SK-N-SH (cell line): ENCODE results near the gene ENTR1. TPM values are rescaled to one million over a fixed set of nuclear protein-coding genes. Genes with fewer than 3 reads are reported as not detected.

Experiments
- CTCF ChIA-PET: fragments of 300-600, 350-600 bp; formaldehyde crosslinking; extraction: SDS; loops from one replicate; lab custom pipeline; 2021; lab: Yijun Ruan, JAX
- POLR2A ChIA-PET: fragments of 350-600 bp; sonication (Branson Sonifier 250); formaldehyde crosslinking; extraction: SDS; loops from one replicate; lab custom pipeline; 2020; ENCODE audit warnings: antibody characterized with exemption, inconsistent platforms; lab: Yijun Ruan, JAX
- DNase-seq: peaks from one replicate; pipeline ENCODE4 v3.0.0; 2012
- H2AFZ ChIP-seq: fragments of 200-600 bp; sonication (generic); 2 replicates; pipeline ENCODE4 v1.8.1; 2016; ENCODE audit warnings: antibody characterized with exemption, mild to moderate bottlenecking, low read depth
- H3F3A ChIP-seq: fragments of 200-600 bp; sonication (generic); replicated peaks from 2 replicates; pipeline ENCODE3; 2016; ENCODE audit warnings: antibody characterized with exemption, mild to moderate bottlenecking; ENCODE audit not compliant: insufficient read depth
- H3K27ac ChIP-seq, 2 experiments: fragments of 200-500 bp in 1 of 2; fragments of 200-600 bp in 1 of 2; sonication (Bioruptor generic) in 1 of 2; sonication (generic), shearing (Covaris generic) in 1 of 2; 2 replicates each; pipeline versions ENCODE4 v1.5.1 to v1.6.1; 2014 to 2016; ENCODE audit warnings: low read depth in 2 of 2, inconsistent platforms in 1 of 2, low read length in 1 of 2, mild to moderate bottlenecking in 1 of 2, mixed read lengths in 1 of 2
- H3K27me3 ChIP-seq: fragments of 200-600 bp; sonication (generic), shearing (Covaris generic); 2 replicates; pipeline ENCODE4 v1.6.1; 2016; ENCODE audit warnings: mixed run types; ENCODE audit not compliant: insufficient read depth
- H3K36me3 ChIP-seq, 2 experiments: fragments of 200-500 bp in 1 of 2; fragments of 200-600 bp in 1 of 2; sonication (Bioruptor generic) in 1 of 2; sonication (generic) in 1 of 2; replicated peaks in 1 of 2; 2 replicates each; pipeline versions ENCODE3 to v1.5.1; 2014 to 2016; ENCODE audit warnings: low read length in 1 of 2, mild to moderate bottlenecking in 1 of 2; ENCODE audit not compliant: insufficient read depth in 2 of 2, control insufficient read depth in 1 of 2
- H3K4me1 ChIP-seq, 2 experiments: fragments of 200-500 bp in 1 of 2; fragments of 200-600 bp in 1 of 2; sonication (Bioruptor generic) in 1 of 2; sonication (generic), shearing (Covaris generic) in 1 of 2; 2 replicates each; pipeline versions ENCODE4 v1.5.1 to v1.6.1; 2014 to 2016; ENCODE audit warnings: low read depth in 1 of 2, low read length in 1 of 2, mixed run types in 1 of 2; ENCODE audit not compliant: insufficient read depth in 2 of 2, control insufficient read depth in 1 of 2
- H3K4me2 ChIP-seq: fragments of 200-600 bp; sonication (generic), shearing (Covaris generic); 2 replicates; pipeline ENCODE4 v1.6.1; 2017; ENCODE audit warnings: mixed run types
- H3K4me3 ChIP-seq, 2 experiments: fragments of 200-500 bp in 1 of 2; fragments of 200-600 bp in 1 of 2; sonication (Bioruptor generic) in 1 of 2; sonication (generic), shearing (Covaris generic) in 1 of 2; 2 replicates each; pipeline versions ENCODE4 v1.5.1 to v1.8.1; 2014 to 2016; ENCODE audit warnings: low read depth in 2 of 2, inconsistent platforms in 1 of 2, low read length in 1 of 2, mild to moderate bottlenecking in 1 of 2, mixed read lengths in 1 of 2, moderate library complexity in 1 of 2
- H3K79me2 ChIP-seq: fragments of 200-600 bp; sonication (generic); 2 replicates; pipeline ENCODE4 v1.8.1; 2017; ENCODE audit warnings: mild to moderate bottlenecking; ENCODE audit not compliant: insufficient read depth
- H3K9ac ChIP-seq: fragments of 200-600 bp; sonication (generic); 2 replicates; pipeline ENCODE4 v1.6.1; 2017; ENCODE audit warnings: mixed run types
- H3K9me2 ChIP-seq: fragments of 200-600 bp; sonication (generic); 2 replicates; pipeline ENCODE4 v1.6.1; 2017; ENCODE audit warnings: mixed run types
- H3K9me3 ChIP-seq: fragments of 200-600 bp; sonication (generic); 2 replicates; pipeline ENCODE4 v1.6.1; 2017; ENCODE audit warnings: mixed run types, mild to moderate bottlenecking, moderate library complexity
- H4K20me1 ChIP-seq: fragments of 200-600 bp; sonication (generic); 2 replicates; pipeline ENCODE4 v1.6.1; 2017; ENCODE audit warnings: mild to moderate bottlenecking, mixed run types; ENCODE audit not compliant: insufficient read depth
- EZH2phosphoT487 ChIP-seq: fragments of 200-600 bp; sonication (generic); IDR thresholded peaks from 2 replicates; pipeline ENCODE4 v1.6.1; 2017; ENCODE audit warnings: low read depth, mixed run types, mild to moderate bottlenecking, antibody characterized with exemption, moderate library complexity, borderline replicate concordance
- FOXJ3 ChIP-seq: sonication (generic); formaldehyde crosslinking; IDR thresholded peaks from 2 replicates; pipeline ENCODE4 v1.5.1; 2020; ENCODE audit warnings: mild to moderate bottlenecking, missing genetic modification reagents
- JUND ChIP-seq: IDR thresholded peaks from 2 replicates; pipeline ENCODE4 v1.4.0; 2012
- MAX ChIP-seq: IDR thresholded peaks from 2 replicates; pipeline ENCODE4 v1.4.0; 2012; ENCODE audit warnings: low read depth
- MEF2A ChIP-seq: IDR thresholded peaks from 2 replicates; pipeline ENCODE4 v1.4.0; 2012; ENCODE audit warnings: low read depth, borderline replicate concordance
- MXI1 ChIP-seq: IDR thresholded peaks from 2 replicates; pipeline ENCODE4 v1.6.1; 2012; ENCODE audit warnings: mild to moderate bottlenecking, low read depth, low read length, improper control_type of control experiment
- NFIC ChIP-seq: IDR thresholded peaks from 2 replicates; pipeline ENCODE4 v1.4.0; 2012; ENCODE audit warnings: borderline replicate concordance
- NRF1 ChIP-seq: IDR thresholded peaks from 2 replicates; pipeline ENCODE4 v1.6.1; 2012; ENCODE audit warnings: low read depth, mild to moderate bottlenecking, low read length
- POLR2AphosphoS5 ChIP-seq: IDR thresholded peaks from 2 replicates; pipeline ENCODE4 v1.6.1; 2012; ENCODE audit warnings: low read depth, low read length
- RAD21 ChIP-seq: IDR thresholded peaks from 2 replicates; pipeline ENCODE4 v1.6.1; 2012; ENCODE audit warnings: mild to moderate bottlenecking, low read length
- REST ChIP-seq: IDR thresholded peaks from 2 replicates; pipeline ENCODE4 v1.6.1; 2012; ENCODE audit warnings: mild to moderate bottlenecking, low read depth, low read length, moderate library complexity
- RFX5 ChIP-seq: IDR thresholded peaks from 2 replicates; pipeline ENCODE4 v1.6.1; 2012; ENCODE audit warnings: mild to moderate bottlenecking, improper control_type of control experiment, low read length
- TAF1 ChIP-seq: IDR thresholded peaks from 2 replicates; pipeline ENCODE4 v1.6.1; 2012; ENCODE audit warnings: low read depth, mild to moderate bottlenecking, low read length, moderate library complexity, borderline replicate concordance
- TCF12 ChIP-seq: IDR thresholded peaks from 2 replicates; pipeline ENCODE4 v1.4.0; 2012
- WGBS: methylation state at CpG from one replicate; pipeline ENCODE4 v1.1.6; 2017; ENCODE audit warnings: low lambda C conversion rate; 5-methylcytosine and 5-hydroxymethylcytosine counted together
- polyA plus RNA-seq, 3 experiments: library from polyadenylated mRNA; depleted of rRNA; stranded (reverse); fragments of >200 nt; gene quantifications; 2 replicates each; pipeline ENCODE4 v1.2.3, GENCODE V29; 2012
- TF ChIP-seq, protein P1 (sequence below): fragments of 150-350 bp; IDR thresholded peaks from 2 replicates; pipeline ENCODE4 v1.6.1; 2016; ENCODE audit warnings: mild to moderate bottlenecking, low read depth, low read length
- TF ChIP-seq, protein P2 (sequence below): fragments of 150-350 bp; IDR thresholded peaks from 2 replicates; pipeline ENCODE4 v1.6.1; 2017; ENCODE audit warnings: antibody characterized with exemption, low read length, low read depth, borderline replicate concordance
- TF ChIP-seq, protein P3 (sequence below): IDR thresholded peaks from 2 replicates; pipeline ENCODE4 v1.4.0; 2012; ENCODE audit warnings: low read depth, borderline replicate concordance
- TF ChIP-seq, protein P4 (sequence below): fragments of 200-600 bp; sonication (generic); IDR thresholded peaks from 2 replicates; pipeline ENCODE4 v1.6.1; 2017; ENCODE audit warnings: antibody characterized with exemption, mild to moderate bottlenecking, moderate library complexity

The ENTR1 gene
- polyA plus RNA-seq, 1 of the 3 experiments (the other 2 are of a cell fraction), result 71.3 TPM

- POLR2A ChIA-PET, result no interaction called here
- no peak overlapping the region for H3K4me2 ChIP-seq
- peaks cover 12% of the 10 kb centered on the region for H3F3A ChIP-seq
- no peak for TF ChIP-seq REST
- no peak for TF ChIP-seq JUND
- TF ChIP-seq FOXJ3 (CRISPR knock-in tag), result no peak
- TF ChIP-seq MEF2A, result no peak
- no peak for TF ChIP-seq POLR2AphosphoS5
- no peak for TF ChIP-seq NRF1
- TF ChIP-seq NFIC, result no peak
- TF ChIP-seq MXI1, result no peak
- no peak for TF ChIP-seq TAF1
- no peak for TF ChIP-seq TCF12
- TF ChIP-seq, protein P1, sequence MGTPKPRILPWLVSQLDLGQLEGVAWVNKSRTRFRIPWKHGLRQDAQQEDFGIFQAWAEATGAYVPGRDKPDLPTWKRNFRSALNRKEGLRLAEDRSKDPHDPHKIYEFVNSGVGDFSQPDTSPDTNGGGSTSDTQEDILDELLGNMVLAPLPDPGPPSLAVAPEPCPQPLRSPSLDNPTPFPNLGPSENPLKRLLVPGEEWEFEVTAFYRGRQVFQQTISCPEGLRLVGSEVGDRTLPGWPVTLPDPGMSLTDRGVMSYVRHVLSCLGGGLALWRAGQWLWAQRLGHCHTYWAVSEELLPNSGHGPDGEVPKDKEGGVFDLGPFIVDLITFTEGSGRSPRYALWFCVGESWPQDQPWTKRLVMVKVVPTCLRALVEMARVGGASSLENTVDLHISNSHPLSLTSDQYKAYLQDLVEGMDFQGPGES, result no peak
- TF ChIP-seq MAX, result no peak
- TF ChIP-seq, protein P2, sequence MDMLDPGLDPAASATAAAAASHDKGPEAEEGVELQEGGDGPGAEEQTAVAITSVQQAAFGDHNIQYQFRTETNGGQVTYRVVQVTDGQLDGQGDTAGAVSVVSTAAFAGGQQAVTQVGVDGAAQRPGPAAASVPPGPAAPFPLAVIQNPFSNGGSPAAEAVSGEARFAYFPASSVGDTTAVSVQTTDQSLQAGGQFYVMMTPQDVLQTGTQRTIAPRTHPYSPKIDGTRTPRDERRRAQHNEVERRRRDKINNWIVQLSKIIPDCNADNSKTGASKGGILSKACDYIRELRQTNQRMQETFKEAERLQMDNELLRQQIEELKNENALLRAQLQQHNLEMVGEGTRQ, result no peak
- TF ChIP-seq, protein P3, sequence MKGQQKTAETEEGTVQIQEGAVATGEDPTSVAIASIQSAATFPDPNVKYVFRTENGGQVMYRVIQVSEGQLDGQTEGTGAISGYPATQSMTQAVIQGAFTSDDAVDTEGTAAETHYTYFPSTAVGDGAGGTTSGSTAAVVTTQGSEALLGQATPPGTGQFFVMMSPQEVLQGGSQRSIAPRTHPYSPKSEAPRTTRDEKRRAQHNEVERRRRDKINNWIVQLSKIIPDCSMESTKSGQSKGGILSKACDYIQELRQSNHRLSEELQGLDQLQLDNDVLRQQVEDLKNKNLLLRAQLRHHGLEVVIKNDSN, result no peak
- TF ChIP-seq, protein P4, sequence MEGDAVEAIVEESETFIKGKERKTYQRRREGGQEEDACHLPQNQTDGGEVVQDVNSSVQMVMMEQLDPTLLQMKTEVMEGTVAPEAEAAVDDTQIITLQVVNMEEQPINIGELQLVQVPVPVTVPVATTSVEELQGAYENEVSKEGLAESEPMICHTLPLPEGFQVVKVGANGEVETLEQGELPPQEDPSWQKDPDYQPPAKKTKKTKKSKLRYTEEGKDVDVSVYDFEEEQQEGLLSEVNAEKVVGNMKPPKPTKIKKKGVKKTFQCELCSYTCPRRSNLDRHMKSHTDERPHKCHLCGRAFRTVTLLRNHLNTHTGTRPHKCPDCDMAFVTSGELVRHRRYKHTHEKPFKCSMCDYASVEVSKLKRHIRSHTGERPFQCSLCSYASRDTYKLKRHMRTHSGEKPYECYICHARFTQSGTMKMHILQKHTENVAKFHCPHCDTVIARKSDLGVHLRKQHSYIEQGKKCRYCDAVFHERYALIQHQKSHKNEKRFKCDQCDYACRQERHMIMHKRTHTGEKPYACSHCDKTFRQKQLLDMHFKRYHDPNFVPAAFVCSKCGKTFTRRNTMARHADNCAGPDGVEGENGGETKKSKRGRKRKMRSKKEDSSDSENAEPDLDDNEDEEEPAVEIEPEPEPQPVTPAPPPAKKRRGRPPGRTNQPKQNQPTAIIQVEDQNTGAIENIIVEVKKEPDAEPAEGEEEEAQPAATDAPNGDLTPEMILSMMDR, result no peak
- no peak for TF ChIP-seq RAD21
- no peak for TF ChIP-seq EZH2phosphoT487
- TF ChIP-seq RFX5, result no peak
- TF ChIP-seq, all 33 proteins: peak for 0
- peaks cover 39% of the 10 kb centered on the region for H3K79me2 ChIP-seq
- no peaks in the 10 kb centered on the region for H3K9me2 ChIP-seq
- H4K20me1 ChIP-seq, result peaks cover 36% of the 10 kb centered on the region
- H3K27me3 ChIP-seq, result no peaks in the 10 kb centered on the region
- peaks cover 0 to 5% of the 10 kb centered on the region in 2 experiments; a peak in 1 of 4 replicates for H3K4me1 ChIP-seq
- no peak overlapping the region for H3K9ac ChIP-seq
- no peak overlapping the region for H2AFZ ChIP-seq
- CTCF ChIA-PET, result no interaction called here
- no peak overlapping the region for H3K4me3 ChIP-seq
- no peaks in the 10 kb centered on the region for H3K9me3 ChIP-seq
- no peak for DNase-seq
- WGBS, result 96% methylated on average over 32 of the region's 36 CpGs
- H3K27ac ChIP-seq, result no peak overlapping the region
- peaks cover 2 to 45% of the 10 kb centered on the region in 2 experiments for H3K36me3 ChIP-seq
Measured at GRCh38 chr9:136431782-136432350, 21.5 kb upstream of the ENTR1 start.
